Mesenchymal stem cell (in vitro differentiated cells and primary cell): Measurements from ENCODE around the gene SEC24C.
"Not testable (repeated sequence)": the region's sequence is repeated elsewhere in the genome, so short reads cannot be mapped to it uniquely, and the experiment has no call there.

Experiments used
- DNase-seq: peaks from one replicate; pipeline ENCODE4 v3.0.0-alpha.2; 2013
- H2AFZ ChIP-seq: one replicate; pipeline ENCODE4 v1.6.1; 2013; ENCODE audit warnings: low read depth, mild to moderate bottlenecking, control low read depth, inconsistent platforms, low read length, moderate library complexity
- H2AK5ac ChIP-seq: 2 replicates; pipeline ENCODE4 v1.6.1; 2013; ENCODE audit warnings: low read length, moderate library complexity, mild to moderate bottlenecking, inconsistent platforms; ENCODE audit not compliant: severe bottlenecking
- H2BK120ac ChIP-seq: one replicate; pipeline ENCODE4 v1.6.1; 2013; ENCODE audit warnings: low read depth, mild to moderate bottlenecking, inconsistent platforms, low read length, moderate library complexity
- H2BK12ac ChIP-seq, 2 experiments: one replicate each; pipeline ENCODE4 v1.6.1; 2013; ENCODE audit warnings: inconsistent platforms in 2 of 2, low read length in 2 of 2, mild to moderate bottlenecking in 2 of 2, moderate library complexity in 2 of 2, control low read depth in 1 of 2
- H2BK15ac ChIP-seq: one replicate; pipeline ENCODE4 v1.6.1; 2013; ENCODE audit warnings: mild to moderate bottlenecking, low read depth, inconsistent platforms; ENCODE audit not compliant: poor library complexity, severe bottlenecking
- H2BK5ac ChIP-seq: 2 replicates; pipeline ENCODE4 v1.6.1; 2013; ENCODE audit warnings: low read depth, mild to moderate bottlenecking, low read length, control low read depth, inconsistent platforms; ENCODE audit not compliant: poor library complexity, severe bottlenecking
- H3K14ac ChIP-seq, 2 experiments: one replicate each; pipeline ENCODE4 v1.6.1; 2013; ENCODE audit warnings: inconsistent platforms in 2 of 2, low read length in 2 of 2, control low read depth in 1 of 2, mild to moderate bottlenecking in 1 of 2, moderate library complexity in 1 of 2
- H3K18ac ChIP-seq, 2 experiments: one replicate each; pipeline ENCODE4 v1.6.1; 2013; ENCODE audit warnings: inconsistent platforms in 2 of 2, low read length in 2 of 2, control low read depth in 1 of 2, low read depth in 1 of 2, mild to moderate bottlenecking in 1 of 2
- H3K23ac ChIP-seq, 2 experiments: one replicate each; pipeline ENCODE4 v1.6.1; 2013; ENCODE audit warnings: inconsistent platforms in 2 of 2, low read length in 2 of 2, mild to moderate bottlenecking in 2 of 2, moderate library complexity in 2 of 2, control low read depth in 1 of 2
- H3K27ac ChIP-seq: 2 replicates; pipeline ENCODE4 v1.5.1; 2013; ENCODE audit warnings: mild to moderate bottlenecking, moderate library complexity, low read length, control low read depth, inconsistent platforms; ENCODE audit not compliant: poor library complexity, severe bottlenecking
- H3K27me3 ChIP-seq, 2 experiments: 2 replicates each; pipeline versions ENCODE4 v1.6.1 to v1.7.0; 2013; ENCODE audit warnings: low read length in 2 of 2, mild to moderate bottlenecking in 2 of 2, moderate library complexity in 2 of 2, control low read depth in 1 of 2, inconsistent platforms in 1 of 2; ENCODE audit not compliant: control insufficient read depth in 1 of 2, insufficient read depth in 1 of 2
- H3K36me3 ChIP-seq, 2 experiments: 2 replicates each; pipeline versions ENCODE4 v1.6.1 to v1.7.0; 2013; ENCODE audit warnings: low read length in 2 of 2, control low read depth in 1 of 2, inconsistent platforms in 1 of 2, low read depth in 1 of 2, mild to moderate bottlenecking in 1 of 2; ENCODE audit not compliant: insufficient read depth in 2 of 2, control insufficient read depth in 1 of 2
- H3K4ac ChIP-seq, 2 experiments: one replicate each; pipeline ENCODE4 v1.6.1; 2013; ENCODE audit warnings: inconsistent platforms in 2 of 2, low read length in 2 of 2, mild to moderate bottlenecking in 2 of 2, moderate library complexity in 2 of 2, control low read depth in 1 of 2, low read depth in 1 of 2
- H3K4me1 ChIP-seq: 2 replicates; pipeline ENCODE4 v1.6.1; 2013; ENCODE audit warnings: low read depth, low read length, control low read depth; ENCODE audit not compliant: control insufficient read depth, insufficient read depth
- H3K4me2 ChIP-seq: 2 replicates; pipeline ENCODE4 v1.6.1; 2013; ENCODE audit warnings: low read length, mild to moderate bottlenecking, inconsistent platforms; ENCODE audit not compliant: poor library complexity, severe bottlenecking
- H3K4me3 ChIP-seq, 2 experiments: 2 replicates each; pipeline versions ENCODE4 v1.5.1 to v1.7.0; 2013; ENCODE audit warnings: low read length in 2 of 2, mild to moderate bottlenecking in 2 of 2, control low read depth in 1 of 2, low read depth in 1 of 2; ENCODE audit not compliant: insufficient read depth in 1 of 2
- H3K79me1 ChIP-seq: replicated peaks from 2 replicates; pipeline ENCODE4 v1.6.1; 2013; ENCODE audit warnings: mild to moderate bottlenecking, control low read depth, low read length, inconsistent platforms; ENCODE audit not compliant: poor library complexity, severe bottlenecking
- H3K9ac ChIP-seq: 2 replicates; pipeline ENCODE4 v1.7.0; 2013; ENCODE audit warnings: mild to moderate bottlenecking, low read length, moderate library complexity
- H3K9me3 ChIP-seq: 2 replicates; pipeline ENCODE4 v1.7.0; 2013; ENCODE audit warnings: mild to moderate bottlenecking, low read length; ENCODE audit not compliant: control insufficient read depth
- H4K8ac ChIP-seq: one replicate; pipeline ENCODE4 v1.6.1; 2013; ENCODE audit warnings: inconsistent platforms, mild to moderate bottlenecking, low read length, moderate library complexity
- H4K91ac ChIP-seq: one replicate; pipeline ENCODE4 v1.6.1; 2013; ENCODE audit warnings: mild to moderate bottlenecking, low read length, inconsistent platforms
- WGBS: methylation state at CpG from one replicate; pipeline ENCODE4 v1.1.7; 2013; ENCODE audit warnings: mixed read lengths; 5-methylcytosine and 5-hydroxymethylcytosine counted together

SEC24C gene

DNA sequence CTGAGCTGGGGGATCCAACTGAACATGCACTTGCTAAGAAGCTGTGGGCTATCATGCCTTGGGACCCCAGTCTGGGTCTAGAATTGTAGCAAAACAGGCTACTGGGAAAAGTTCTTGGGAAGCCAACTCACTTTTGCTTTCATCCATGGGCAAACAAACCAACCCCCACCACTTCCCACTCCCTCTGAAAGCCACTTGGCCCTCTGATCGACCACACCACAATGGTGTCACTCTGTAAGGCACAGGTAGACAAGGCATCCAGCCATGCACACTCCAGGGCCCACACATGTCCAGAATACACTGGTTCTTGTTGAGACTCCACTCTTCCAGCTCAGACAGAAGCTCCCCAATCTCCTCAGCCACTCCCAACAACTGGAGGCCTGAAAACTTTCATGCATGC, 36.0 kb upstream of the SEC24C start:
- H2AFZ ChIP-seq, H3K4me1 ChIP-seq, H3K27ac ChIP-seq, H2BK5ac ChIP-seq, H3K36me3 ChIP-seq, H3K4me3 ChIP-seq, H3K9me3 ChIP-seq, H2BK12ac ChIP-seq, H3K4ac ChIP-seq, H2AK5ac ChIP-seq, H3K27me3 ChIP-seq, H3K4me2 ChIP-seq, H4K91ac ChIP-seq, H2BK15ac ChIP-seq, DNase-seq, H3K79me1 ChIP-seq, H3K9ac ChIP-seq, H3K18ac ChIP-seq, H3K23ac ChIP-seq, H4K8ac ChIP-seq, H2BK120ac ChIP-seq: not testable (repeated sequence)
- 100% methylated on average over 1 of the region's 1 CpG for WGBS
- H3K14ac ChIP-seq, result peak overlapping the region in 1 of 2 experiments; percentile 81

DNA sequence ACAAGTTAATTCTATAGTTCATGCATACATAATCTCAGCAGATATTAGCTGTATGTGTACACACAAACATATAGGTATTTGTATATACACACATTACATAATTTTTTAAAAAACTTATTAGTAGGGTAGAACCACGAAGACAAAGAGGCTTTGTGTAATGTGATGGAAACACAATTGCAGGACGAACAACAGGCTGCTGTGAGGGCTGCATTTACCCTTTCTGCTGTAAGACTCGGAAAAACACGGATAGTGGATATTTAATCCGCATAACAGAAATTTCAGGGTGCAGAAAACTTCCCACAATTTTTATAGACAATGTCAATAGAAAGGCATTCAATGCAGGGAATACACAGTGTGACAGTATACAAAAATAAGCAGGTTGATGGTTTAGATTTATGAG, 32.5 kb upstream of the SEC24C start:
- H3K79me1 ChIP-seq, H3K4me2 ChIP-seq, H3K14ac ChIP-seq, H3K9ac ChIP-seq, H2AFZ ChIP-seq, H4K8ac ChIP-seq, H3K18ac ChIP-seq, H3K27ac ChIP-seq, H3K27me3 ChIP-seq, H2BK12ac ChIP-seq, DNase-seq, H2BK15ac ChIP-seq, H3K4me3 ChIP-seq, H3K23ac ChIP-seq, H3K4ac ChIP-seq, H3K4me1 ChIP-seq, H2BK120ac ChIP-seq, H3K9me3 ChIP-seq, H2AK5ac ChIP-seq, H2BK5ac ChIP-seq, H4K91ac ChIP-seq: not testable (repeated sequence)
- H3K36me3 ChIP-seq, result peaks cover 6 to 19% of the 10 kb centered on the region in 2 experiments
- WGBS, result over 99% methylated on average over 5 of the region's 5 CpGs

DNA sequence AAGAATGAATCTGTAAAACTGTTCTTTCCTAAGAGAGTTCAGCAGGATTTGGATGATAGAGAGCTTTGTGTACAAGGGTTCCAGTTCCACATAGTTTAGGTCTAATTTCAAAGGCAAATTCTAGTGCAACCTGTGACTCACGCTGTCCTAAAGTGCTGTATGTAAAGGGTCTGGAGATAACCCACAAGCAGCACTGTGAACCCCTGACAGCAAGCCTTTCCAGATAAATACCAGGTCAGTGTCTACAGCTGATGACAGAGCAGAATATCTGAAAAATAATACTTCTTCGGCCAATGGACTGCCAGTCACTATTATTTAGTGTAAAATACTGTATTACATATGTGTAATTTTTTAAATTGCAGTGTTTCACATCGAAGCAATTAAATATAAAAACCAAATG, 30.3 kb upstream of the SEC24C start:
- not testable (repeated sequence) for H2AFZ ChIP-seq, H2BK15ac ChIP-seq

DNA sequence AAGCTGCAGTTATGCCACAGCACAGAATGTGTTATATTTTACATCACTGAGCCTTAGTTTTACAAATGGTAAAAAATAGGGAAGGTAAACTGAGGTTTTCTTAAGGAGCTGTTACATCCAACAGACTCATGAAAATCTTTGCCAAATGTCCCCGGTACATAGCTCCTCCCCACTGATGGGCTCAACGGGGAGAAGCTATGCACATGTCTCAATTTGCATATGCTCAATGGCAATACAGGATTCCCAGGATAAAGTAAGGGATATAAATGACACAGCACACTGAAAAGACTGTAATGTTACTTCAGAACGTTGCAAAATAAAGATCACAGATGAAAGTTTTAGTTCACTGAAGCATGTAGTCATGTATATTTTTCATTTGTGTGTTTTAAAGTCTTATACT, 29.7 kb upstream of the SEC24C start:
- H2BK15ac ChIP-seq, H3K27me3 ChIP-seq, H3K9me3 ChIP-seq, H3K4me1 ChIP-seq, H3K23ac ChIP-seq, H2BK5ac ChIP-seq, H2AK5ac ChIP-seq, H3K9ac ChIP-seq, H4K8ac ChIP-seq, DNase-seq, H3K27ac ChIP-seq, H2BK120ac ChIP-seq, H4K91ac ChIP-seq, H2AFZ ChIP-seq, H3K4me3 ChIP-seq, H3K4ac ChIP-seq, H3K18ac ChIP-seq, H2BK12ac ChIP-seq, H3K79me1 ChIP-seq, H3K14ac ChIP-seq, H3K4me2 ChIP-seq: not testable (repeated sequence)
- peaks cover 9 to 47% of the 10 kb centered on the region in 2 experiments for H3K36me3 ChIP-seq
- WGBS, result no CpG with 5 or more reads among the region's 3 CpGs

More for the DNA sequence above, 30.3 kb upstream of the SEC24C start:
- H3K27ac ChIP-seq, H2BK12ac ChIP-seq, H3K4me2 ChIP-seq, H3K18ac ChIP-seq, H3K23ac ChIP-seq, H4K91ac ChIP-seq, H2BK5ac ChIP-seq, H3K79me1 ChIP-seq, H3K27me3 ChIP-seq, H2BK120ac ChIP-seq, H3K4me1 ChIP-seq, H3K4me3 ChIP-seq, H3K9me3 ChIP-seq, H2AK5ac ChIP-seq, H3K9ac ChIP-seq, H3K14ac ChIP-seq, H4K8ac ChIP-seq, H3K4ac ChIP-seq: not testable (repeated sequence)
- DNase-seq, result peak; percentile 26
- H3K36me3 ChIP-seq, result peaks cover 9 to 41% of the 10 kb centered on the region in 2 experiments
- WGBS, result 57% methylated on average over 1 of the region's 3 CpGs
